HepG2 (cell line): ENCODE data around the gene CYP46A1. TPM values are rescaled to one million over a fixed set of nuclear protein-coding genes. Genes with fewer than 3 reads are reported as not detected.

Experiments used
- ATAC-seq: fragments of 200-7000 bp; cut with Tn5 transposase; 3 replicates; pipeline ENCODE4 v1.9.1; 2020; ENCODE audit warnings: mild to moderate bottlenecking, moderate library complexity
- BruUV-seq: library from RNA; stranded (reverse); fragments of 400-500 nt; replicated peaks from 2 replicates; lab custom pipeline; 2021; lab: Mats Ljungman, UMichigan
- CTCF ChIA-PET: fragments of 300-600 bp; formaldehyde crosslinking; extraction: SDS; loops from one replicate; lab custom pipeline; 2021; ENCODE audit warnings: low total read pairs, inconsistent platforms, low intra/inter-chr PET ratio; lab: Yijun Ruan, JAX
- POLR2A ChIA-PET: fragments of 350-600 bp; sonication (Branson Sonifier 250); formaldehyde crosslinking; loops from one replicate; lab custom pipeline; 2020; ENCODE audit warnings: antibody characterized with exemption, inconsistent platforms; lab: Yijun Ruan, JAX
- DNase-seq: peaks from one replicate; pipeline ENCODE4 v3.0.0-alpha.2; 2015; ENCODE audit warnings: low spot score
- FAIRE-seq: peaks from 3 replicates; lab custom pipeline; 2011; peaks lifted over from hg19 to GRCh38; lab: Jason Lieb, UNC
- H2AFZ ChIP-seq: one replicate; pipeline ENCODE4 v1.6.1; 2011; ENCODE audit warnings: low read length, inconsistent platforms
- H3K27ac ChIP-seq: fragments of 300-600 bp; 3 replicates; pipeline ENCODE4 v1.8.0; 2011; ENCODE audit warnings: mixed run types, mild to moderate bottlenecking, mixed read lengths, low read length, inconsistent platforms; ENCODE audit not compliant: insufficient read depth; ENCODE audit errors: extremely low read length
- H3K27me3 ChIP-seq, 2 experiments: fragments of 200-600 bp in 1 of 2; 2 replicates in 1 of 2; 3 replicates in 1 of 2; pipeline versions ENCODE4 v1.6.0 to v1.8.0; 2011; ENCODE audit warnings: low read length in 2 of 2, mild to moderate bottlenecking in 2 of 2, moderate library complexity in 2 of 2, inconsistent platforms in 1 of 2; ENCODE audit not compliant: insufficient read depth in 2 of 2, control insufficient read depth in 1 of 2
- H3K36me3 ChIP-seq, 2 experiments: fragments of 200-600 bp in 1 of 2; replicated peaks in 1 of 2; 2 replicates in 1 of 2; 3 replicates in 1 of 2; pipeline versions ENCODE4 v1.5.1 to v1.8.0; 2011; ENCODE audit warnings: low read length in 2 of 2, inconsistent platforms in 1 of 2; ENCODE audit not compliant: insufficient read depth in 2 of 2, control insufficient read depth in 1 of 2
- H3K4me1 ChIP-seq: 2 replicates; pipeline ENCODE4 v1.5.1; 2012; ENCODE audit warnings: low read length, inconsistent platforms; ENCODE audit not compliant: insufficient read depth
- H3K4me2 ChIP-seq: 2 replicates; pipeline ENCODE4 v1.6.0; 2011; ENCODE audit warnings: low read depth, low read length, inconsistent platforms
- H3K4me3 ChIP-seq, 3 experiments: fragments of 200-600 bp in 1 of 3; sonication (generic), shearing (Covaris generic) in 1 of 3; replicated peaks in 1 of 3; 2 replicates each; pipeline ENCODE4 v1.5.1; 2011 to 2016; ENCODE audit warnings: low read length in 3 of 3, inconsistent platforms in 2 of 3, low read depth in 2 of 3, mild to moderate bottlenecking in 2 of 3, control low read depth in 1 of 3, mixed read lengths in 1 of 3; ENCODE audit not compliant: insufficient read depth in 1 of 3
- H3K79me2 ChIP-seq: one replicate; pipeline ENCODE4 v1.6.1; 2011; ENCODE audit warnings: low read length, inconsistent platforms; ENCODE audit not compliant: insufficient read depth
- H3K9ac ChIP-seq: 2 replicates; pipeline ENCODE4 v1.6.0; 2011; ENCODE audit warnings: mild to moderate bottlenecking, low read depth, low read length, inconsistent platforms; ENCODE audit not compliant: insufficient read depth
- H3K9me3 ChIP-seq: 2 replicates; pipeline ENCODE4 v1.5.1; 2012; ENCODE audit warnings: mild to moderate bottlenecking, low read length
- H4K20me1 ChIP-seq: 2 replicates; pipeline ENCODE4 v1.6.0; 2011; ENCODE audit warnings: inconsistent platforms, mild to moderate bottlenecking, low read length, moderate library complexity; ENCODE audit not compliant: insufficient read depth
- EHMT2 ChIP-seq: fragments of 200-600 bp; sonication (generic); IDR thresholded peaks from 2 replicates; pipeline ENCODE4 v1.7.0; 2017; ENCODE audit warnings: antibody characterized with exemption, low read depth, low read length, borderline replicate concordance
- ETV6 ChIP-seq: sonication (generic); formaldehyde crosslinking; conservative IDR thresholded peaks from 2 replicates; pipeline ENCODE4 v1.4.0; 2020; ENCODE audit warnings: missing genetic modification reagents
- GTF2F1 ChIP-seq: fragments of 150-350 bp; IDR thresholded peaks from 2 replicates; pipeline ENCODE4 v1.6.1; 2014; ENCODE audit warnings: low read length
- NCOA1 ChIP-seq: sonication (generic); formaldehyde crosslinking; IDR thresholded peaks from 2 replicates; pipeline ENCODE4 v1.9.0; 2021; ENCODE audit warnings: missing genetic modification reagents
- PRDM15 ChIP-seq: sonication (generic); formaldehyde crosslinking; IDR thresholded peaks from 2 replicates; pipeline ENCODE4 v1.4.0; 2020; ENCODE audit warnings: missing genetic modification reagents
- SMARCC2 ChIP-seq: fragments of 450-650 bp; IDR thresholded peaks from 2 replicates; pipeline ENCODE4 v1.6.1; 2017; ENCODE audit warnings: antibody characterized with exemption, mild to moderate bottlenecking
- ZNF20 ChIP-seq: sonication (generic); formaldehyde crosslinking; IDR thresholded peaks from 2 replicates; pipeline ENCODE4 v1.4.0; 2020; ENCODE audit warnings: mild to moderate bottlenecking, moderate library complexity, missing genetic modification reagents
- ZNF441 ChIP-seq: sonication (generic); formaldehyde crosslinking; IDR thresholded peaks from 2 replicates; pipeline ENCODE4 v1.7.0; 2021; ENCODE audit warnings: missing genetic modification reagents, borderline replicate concordance
- ZNF639 ChIP-seq: conservative IDR thresholded peaks from 2 replicates; pipeline ENCODE4 v1.6.1; 2018; ENCODE audit warnings: missing genetic modification reagents
- WGBS: methylation state at CpG from one replicate; pipeline ENCODE4 v1.1.6; 2017; ENCODE audit warnings: low lambda C conversion rate; 5-methylcytosine and 5-hydroxymethylcytosine counted together
- in situ Hi-C: cut with HindIII; loops from 2 replicates; pipeline ENCODE4 v1.10.0; 2017; ENCODE audit warnings: low pct_unique_long_range_greater_than_20kb; ENCODE audit not compliant: extremely low pct_ligation_motif_present
- intact Hi-C: fragments of 100-400 bp; cut with micrococcal nuclease; formaldehyde crosslinking; loops from one replicate; pipeline ENCODE4 v1.10.0; 2022; ENCODE audit not compliant: unreplicated experiment
- polyA plus RNA-seq, 8 experiments: library from polyadenylated mRNA; depleted of rRNA in 3 of 8; stranded (reverse) in 7 of 8; unstranded in 1 of 8; fragments of >200 nt; fragmentation: Illumina TruSeq in 4 of 8; extraction: Trizol in 4 of 8; gene quantifications; 2 replicates each; pipeline versions ENCODE4 v1.2.1 to v1.2.3, GENCODE V29; 2011 to 2016; ENCODE audit warnings: low read depth in 4 of 8, missing spikeins in 1 of 8, mixed read lengths in 1 of 8; ENCODE audit not compliant: insufficient read depth in 1 of 8
- total RNA-seq, 5 experiments: library from RNA; depleted of rRNA; stranded (reverse); fragments of >200 nt; fragmentation: Illumina TruSeq; extraction: Trizol; gene quantifications; 2 replicates each; pipeline ENCODE4 v1.2.3, GENCODE V29; 2016; ENCODE audit warnings: low read depth in 1 of 5

Gene CYP46A1
- total and polyA plus RNA-seq, 2 of the 13 experiments (the other 11 are each of a cell fraction or from before 2014, with no cell fraction given): not detected

GRCh38 chr14:99677231-99678140, 6.6 kb upstream of the CYP46A1 start (continued):
- no peak for TF ChIP-seq EHMT2

- POLR2A ChIA-PET: no interaction called here
- no peak for FAIRE-seq
- H2AFZ ChIP-seq: no peak overlapping the region
- no peak for TF ChIP-seq GTF2F1
- in situ Hi-C loops (no loop called here), intact Hi-C loops (no loop called here)
- peaks cover 3 to 6% of the 10 kb centered on the region in 2 experiments; a peak in 1 of 5 replicates for H3K27me3 ChIP-seq
- H4K20me1 ChIP-seq: no peaks in the 10 kb centered on the region
- DNase-seq: no peak
- no peak for ATAC-seq
- peaks cover 11% of the 10 kb centered on the region; the same call in 1 of the 2 replicates for H3K4me1 ChIP-seq
- H3K9ac ChIP-seq: no peak overlapping the region
- H3K27ac ChIP-seq: no peak overlapping the region
- H3K9me3 ChIP-seq: peaks cover 8% of the 10 kb centered on the region; the same call in 1 of the 2 replicates
- no peak overlapping the region for H3K4me2 ChIP-seq
- 58% methylated on average over 6 of the region's 6 CpGs for WGBS
- no peaks in the 10 kb centered on the region for H3K79me2 ChIP-seq
- no peak overlapping the region for H3K4me3 ChIP-seq
- BruUV-seq: no TSS peak
- CTCF ChIA-PET: no interaction called here
- H3K36me3 ChIP-seq: no peaks in the 10 kb centered on the region
Measured at GRCh38 chr14:99678198-99678597, 5.9 kb upstream of the CYP46A1 start.

GRCh38 chr14:99679111-99679510, 5.0 kb upstream of the CYP46A1 start:
- H2AFZ ChIP-seq: no peak overlapping the region
- POLR2A ChIA-PET: no interaction called here
- in situ Hi-C loops (no loop called here), intact Hi-C loops (no loop called here)
- H3K79me2 ChIP-seq: no peaks in the 10 kb centered on the region
- FAIRE-seq (no peak), ATAC-seq (no peak), DNase-seq (no peak)
- peaks cover 3 to 6% of the 10 kb centered on the region in 2 experiments; a peak in 1 of 5 replicates for H3K27me3 ChIP-seq
- H3K36me3 ChIP-seq: no peaks in the 10 kb centered on the region
- H3K9ac ChIP-seq: no peak overlapping the region
- H3K9me3 ChIP-seq: peaks cover 8% of the 10 kb centered on the region; the same call in 1 of the 2 replicates
- CTCF ChIA-PET: no interaction called here
- no peaks in the 10 kb centered on the region for H4K20me1 ChIP-seq
- no TSS peak for BruUV-seq
- no peak overlapping the region for H3K4me3 ChIP-seq
- no CpG with 5 or more reads among the region's 2 CpGs for WGBS
- no peak overlapping the region for H3K27ac ChIP-seq
- no peak overlapping the region for H3K4me2 ChIP-seq
- peaks cover 11% of the 10 kb centered on the region; the same call in 1 of the 2 replicates for H3K4me1 ChIP-seq
- no peak for TF ChIP-seq ZNF20 (CRISPR knock-in tag)
- no peak for TF ChIP-seq NCOA1 (CRISPR knock-in tag)
- no peak for TF ChIP-seq PRDM15 (CRISPR knock-in tag)
- TF ChIP-seq ZNF441: no peak
- no peak for TF ChIP-seq SMARCC2
- no peak for TF ChIP-seq ETV6
- TF ChIP-seq ZNF639 (CRISPR knock-in tag): no peak
